GM23248 (cell line): ENCODE measurements around the gene PTPRK. TPM values are rescaled to one million over a fixed set of nuclear protein-coding genes. Genes with fewer than 3 reads are reported as not detected.

Experiments
- DNase-seq: peaks from one replicate; pipeline ENCODE4 v3.0.0-alpha.2; 2015
- H2AFZ ChIP-seq: fragments of 200-600 bp; sonication (generic); 2 replicates; pipeline ENCODE4 v1.6.1; 2016; ENCODE audit warnings: antibody characterized with exemption
- H3F3A ChIP-seq: fragments of 200-600 bp; sonication (generic); 2 replicates; pipeline ENCODE4 v1.6.1; 2016; ENCODE audit warnings: mild to moderate bottlenecking, antibody characterized with exemption, mixed run types; ENCODE audit not compliant: insufficient read depth
- H3K27ac ChIP-seq: fragments of 200-600 bp; sonication (generic); 2 replicates; pipeline ENCODE4 v1.5.1; 2016; ENCODE audit warnings: mild to moderate bottlenecking
- H3K27me3 ChIP-seq: fragments of 200-600 bp; sonication (generic); replicated peaks from 2 replicates; pipeline ENCODE4 v1.6.1; 2016; ENCODE audit warnings: mild to moderate bottlenecking; ENCODE audit not compliant: insufficient read depth
- H3K36me3 ChIP-seq: fragments of 200-600 bp; sonication (generic); 2 replicates; pipeline ENCODE4 v1.6.1; 2016; ENCODE audit warnings: low read depth, mild to moderate bottlenecking
- H3K4me1 ChIP-seq: fragments of 200-600 bp; sonication (generic); 2 replicates; pipeline ENCODE4 v1.6.1; 2016; ENCODE audit warnings: mild to moderate bottlenecking; ENCODE audit not compliant: insufficient read depth
- H3K4me2 ChIP-seq: fragments of 200-600 bp; sonication (generic); one replicate; pipeline ENCODE4 v1.6.1; 2016; ENCODE audit warnings: mild to moderate bottlenecking; ENCODE audit not compliant: unreplicated experiment
- H3K4me3 ChIP-seq: fragments of 200-600 bp; sonication (generic); 2 replicates; pipeline ENCODE4 v1.5.1; 2016; ENCODE audit warnings: mild to moderate bottlenecking
- H3K79me2 ChIP-seq: fragments of 200-600 bp; sonication (generic); 2 replicates; pipeline ENCODE4 v1.6.1; 2016; ENCODE audit warnings: mild to moderate bottlenecking; ENCODE audit not compliant: insufficient read depth
- H3K9ac ChIP-seq: fragments of 200-600 bp; sonication (generic); 2 replicates; pipeline ENCODE4 v1.6.1; 2016; ENCODE audit warnings: mild to moderate bottlenecking
- H3K9me2 ChIP-seq: fragments of 200-600 bp; sonication (generic); 2 replicates; pipeline ENCODE4 v1.6.1; 2016; ENCODE audit warnings: mixed run types, mild to moderate bottlenecking, moderate library complexity; ENCODE audit not compliant: insufficient read depth
- H3K9me3 ChIP-seq: fragments of 200-600 bp; sonication (generic); one replicate; pipeline ENCODE4 v1.6.1; 2017; ENCODE audit warnings: low read depth
- H4K20me1 ChIP-seq: fragments of 200-600 bp; sonication (generic); 2 replicates; pipeline ENCODE4 v1.6.0; 2016; ENCODE audit not compliant: insufficient read depth
- EZH2 ChIP-seq: fragments of 200-600 bp; sonication (generic); IDR thresholded peaks from 2 replicates; pipeline ENCODE4 v1.6.1; 2018; ENCODE audit warnings: antibody characterized with exemption, mild to moderate bottlenecking; ENCODE audit not compliant: insufficient read depth, poor library complexity, severe bottlenecking
- EZH2phosphoT487 ChIP-seq: fragments of 200-600 bp; sonication (generic); IDR thresholded peaks from 2 replicates; pipeline ENCODE4 v1.6.1; 2018; ENCODE audit warnings: antibody characterized with exemption, moderate library complexity, mild to moderate bottlenecking, low read depth; ENCODE audit not compliant: insufficient read depth
- WGBS, 2 experiments: methylation state at CpG; one replicate each; pipeline ENCODE4 v1.1.6; 2015 to 2017; ENCODE audit warnings: low lambda C conversion rate in 2 of 2, low coverage in 1 of 2; ENCODE audit errors: missing lambda C conversion rate in 2 of 2; 5-methylcytosine and 5-hydroxymethylcytosine counted together
- in situ Hi-C: fragments of 300-500 bp; cut with MboI; formaldehyde crosslinking; loops from 2 replicates; pipeline ENCODE4 v1.15.0; 2020
- polyA plus RNA-seq: library from polyadenylated mRNA; unstranded; fragments of >200 nt; fragmentation: Nextera tagmentation; extraction: Ambion mirVana; gene quantifications from 2 replicates; pipeline ENCODE4 v1.2.1, GENCODE V29; 2016
- total RNA-seq: library from RNA; depleted of rRNA; stranded (reverse); fragments of >200 nt; shearing (Covaris generic); gene quantifications from 2 replicates; pipeline ENCODE4 v1.2.3, GENCODE V29; 2014

Gene PTPRK
- total and polyA plus RNA-seq, 2 experiments from 2014 or later: 22.3 to 34.5 TPM

- no peaks in the 10 kb centered on the region for H4K20me1 ChIP-seq
- in situ Hi-C loops: no loop called here
- no peaks in the 10 kb centered on the region for H3K9me3 ChIP-seq
- H3K9me2 ChIP-seq: no peaks in the 10 kb centered on the region
- no peak overlapping the region for H3K9ac ChIP-seq
- H3K36me3 ChIP-seq: no peaks in the 10 kb centered on the region
- WGBS, 2 experiments: 96 to 99% methylated on average over 4 of the region's 4 CpGs
- no peak overlapping the region for H3K27ac ChIP-seq
- peaks cover 7% of the 10 kb centered on the region; the same call in 1 of the 2 replicates for H3K4me1 ChIP-seq
- no peaks in the 10 kb centered on the region for H3K27me3 ChIP-seq
- H2AFZ ChIP-seq: no peak overlapping the region
- no peak overlapping the region for H3K4me3 ChIP-seq
- peak; percentile 1 for DNase-seq
- H3F3A ChIP-seq: no peaks in the 10 kb centered on the region
- no peaks in the 10 kb centered on the region for H3K79me2 ChIP-seq
- no peak overlapping the region for H3K4me2 ChIP-seq
- TF ChIP-seq EZH2: no peak
- no peak for TF ChIP-seq EZH2phosphoT487
Measured at GRCh38 chr6:128168244-128168643, 352.2 kb downstream of the PTPRK start.

- Histone ChIP-seq H3K4me2 (no peak overlapping the region), H4K20me1 (no peaks in the 10 kb centered on the region), H3K4me3 (no peak overlapping the region), H3K36me3 (no peaks in the 10 kb centered on the region), H3K9me2 (no peaks in the 10 kb centered on the region), H3K27ac (no peak overlapping the region), H3K79me2 (no peaks in the 10 kb centered on the region), H3K4me1 (peaks cover 7% of the 10 kb centered on the region; the same call in 1 of the 2 replicates), H3K27me3 (no peaks in the 10 kb centered on the region), H3F3A (no peaks in the 10 kb centered on the region), H3K9ac (no peak overlapping the region), H2AFZ (no peak overlapping the region), H3K9me3 (no peaks in the 10 kb centered on the region)
- DNase-seq: peak; percentile 16
- TF ChIP-seq EZH2phosphoT487 (no peak), EZH2 (no peak)
- in situ Hi-C loops: no loop called here
Measured at GRCh38 chr6:128167552-128167951, 352.8 kb downstream of the PTPRK start.

- no peaks in the 10 kb centered on the region for H3K4me1 ChIP-seq
- no peak overlapping the region for H3K9ac ChIP-seq
- no peak for DNase-seq
- no peaks in the 10 kb centered on the region for H3K36me3 ChIP-seq
- H3K4me2 ChIP-seq: no peak overlapping the region
- H3K27me3 ChIP-seq: no peaks in the 10 kb centered on the region
- H3K4me3 ChIP-seq: no peak overlapping the region
- no peaks in the 10 kb centered on the region for H3K9me3 ChIP-seq
- no peak overlapping the region for H3K27ac ChIP-seq
- no peak overlapping the region for H2AFZ ChIP-seq
- H3K9me2 ChIP-seq: no peaks in the 10 kb centered on the region
- no peaks in the 10 kb centered on the region for H3K79me2 ChIP-seq
- 91 to 100% methylated on average over 1 of the region's 1 CpG for WGBS, 2 experiments
- in situ Hi-C loops: no loop called here
- H3F3A ChIP-seq: no peaks in the 10 kb centered on the region
- no peaks in the 10 kb centered on the region for H4K20me1 ChIP-seq
- TF ChIP-seq EZH2: no peak
- TF ChIP-seq EZH2phosphoT487: no peak
Measured at GRCh38 chr6:128164254-128164653, 356.1 kb downstream of the PTPRK start.

- TF ChIP-seq EZH2 (no peak), EZH2phosphoT487 (no peak)
- Histone ChIP-seq H4K20me1 (no peaks in the 10 kb centered on the region), H2AFZ (no peak overlapping the region), H3K79me2 (no peaks in the 10 kb centered on the region), H3K27me3 (no peaks in the 10 kb centered on the region), H3K9me2 (no peaks in the 10 kb centered on the region), H3K9me3 (no peaks in the 10 kb centered on the region), H3K27ac (no peak overlapping the region), H3K9ac (no peak overlapping the region), H3K4me3 (no peak overlapping the region), H3K4me2 (no peak overlapping the region), H3K36me3 (no peaks in the 10 kb centered on the region), H3F3A (no peaks in the 10 kb centered on the region), H3K4me1 (no peaks in the 10 kb centered on the region)
- DNase-seq: no peak
- in situ Hi-C loops: no loop called here
- WGBS, 2 experiments: 95 to 100% methylated on average over 2 of the region's 2 CpGs
Measured at GRCh38 chr6:128162423-128162822, 358.0 kb downstream of the PTPRK start.

- 4 to 7% methylated on average over 1 of the region's 1 CpG for WGBS, 2 experiments
- H3K9ac ChIP-seq: no peak overlapping the region
- H2AFZ ChIP-seq: no peak overlapping the region
- H3K36me3 ChIP-seq: no peaks in the 10 kb centered on the region
- no peaks in the 10 kb centered on the region for H3F3A ChIP-seq
- H3K9me2 ChIP-seq: no peaks in the 10 kb centered on the region
- no peaks in the 10 kb centered on the region for H3K4me1 ChIP-seq
- no peak overlapping the region for H3K27ac ChIP-seq
- H4K20me1 ChIP-seq: no peaks in the 10 kb centered on the region
- TF ChIP-seq EZH2 (no peak), EZH2phosphoT487 (no peak)
- DNase-seq: no peak
- in situ Hi-C loops: no loop called here
- H3K9me3 ChIP-seq: no peaks in the 10 kb centered on the region
- H3K79me2 ChIP-seq: no peaks in the 10 kb centered on the region
- H3K4me2 ChIP-seq: no peak overlapping the region
- H3K4me3 ChIP-seq: no peak overlapping the region
- H3K27me3 ChIP-seq: no peaks in the 10 kb centered on the region
Measured at GRCh38 chr6:128161839-128162238, 358.6 kb downstream of the PTPRK start.
